Measurements from ENCODE around the gene TBL3.
A peak's percentile ranks its signal among the peaks of the same experiment; 100 is the strongest.

The TBL3 gene

GRCh38 chr16:1965396-1966001 is 6.4 kb upstream of the TBL3 start:
- DNase-seq, result no peak

- DNase-seq, result no peak
These were observed 5.4 kb upstream of the TBL3 start, which contains the start of gene RNF151 for GRCh38 chr16:1966460-1966859. Gene RNF151 (plus strand): TSS chr16:1966856. CDS start chr16:1966882, 26 bp downstream.

GRCh38 chr16:1968146-1968953 is 3.5 kb upstream of the TBL3 start:
- no peak for DNase-seq

GRCh38 chr16:1972490-1972877 is 631 bp downstream of the TBL3 start:
- DNase-seq, result no peak

GRCh38 chr16:1973461-1974156 is 1.8 kb downstream of the TBL3 start:
- DNase-seq, result no peak

- DNase-seq, result no peak
These were observed 2.6 kb downstream of the TBL3 start for GRCh38 chr16:1974157-1975070.

GRCh38 chr16:1975432-1976215 is 3.8 kb downstream of the TBL3 start:
- DNase-seq, result no peak

- no peak for DNase-seq
These were observed 4.3 kb downstream of the TBL3 start for GRCh38 chr16:1976216-1976520.

- DNase-seq, result no peak
These were observed 5.4 kb downstream of the TBL3 start for GRCh38 chr16:1976951-1977874.

- DNase-seq, result no peak
These were observed 6.0 kb downstream of the TBL3 start for GRCh38 chr16:1977875-1978268.

GRCh38 chr16:1978476-1979120 is 6.7 kb downstream of the TBL3 start:
- DNase-seq, result no peak

- DNase-seq, result no peak
These were observed 7.6 kb downstream of the TBL3 start for GRCh38 chr16:1979271-1980029.

GRCh38 chr16:1980030-1980769 is 8.3 kb downstream of the TBL3 start:
- DNase-seq, result no peak

- DNase-seq, result no peak
These were observed 8.9 kb downstream of the TBL3 start for GRCh38 chr16:1980770-1981087.

GRCh38 chr16:1981398-1981836 is 9.6 kb downstream of the TBL3 start, which contains the start of gene NOXO1:
Gene NOXO1 (minus strand): TSS chr16:1981469. CDS start chr16:1981179, 290 bp downstream.
- DNase-seq, result no peak

GRCh38 chr16:1982013-1982433 is 10.2 kb downstream of the TBL3 start:
- DNase-seq, result no peak

- no peak for DNase-seq
These were observed 11.2 kb downstream of the TBL3 start for GRCh38 chr16:1982991-1983543.

- peak; percentile 98 for DNase-seq
These were observed 11.9 kb downstream of the TBL3 start, which contains the start of gene GFER for GRCh38 chr16:1983544-1984346. Gene GFER (plus strand): TSS chr16:1984193. CDS start chr16:1984219, 26 bp downstream.

Measured in 8988T (cell line).